ENCODE data around the gene MTA3.

DNA sequence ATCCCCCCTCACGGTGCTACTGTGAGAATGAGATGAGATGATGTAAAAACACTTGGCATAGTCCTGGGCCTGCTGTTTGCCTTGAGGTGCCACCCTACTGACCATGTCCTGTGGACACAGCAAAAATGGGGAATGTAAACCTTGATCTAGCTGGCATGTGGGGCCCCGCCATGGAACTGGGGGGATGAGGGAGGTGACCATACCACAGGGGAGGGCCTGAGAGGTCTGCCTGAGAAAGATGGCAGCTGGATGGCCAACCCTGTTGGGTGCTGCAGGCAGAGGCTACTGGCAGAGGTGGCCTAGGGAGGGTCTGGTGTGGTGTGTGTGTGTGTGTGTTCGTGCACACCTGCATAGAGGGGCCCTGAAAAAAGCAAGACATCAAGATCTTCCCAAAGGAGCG, 223.2 kb downstream of the MTA3 start:
- TF ChIP-seq, protein P1, sequence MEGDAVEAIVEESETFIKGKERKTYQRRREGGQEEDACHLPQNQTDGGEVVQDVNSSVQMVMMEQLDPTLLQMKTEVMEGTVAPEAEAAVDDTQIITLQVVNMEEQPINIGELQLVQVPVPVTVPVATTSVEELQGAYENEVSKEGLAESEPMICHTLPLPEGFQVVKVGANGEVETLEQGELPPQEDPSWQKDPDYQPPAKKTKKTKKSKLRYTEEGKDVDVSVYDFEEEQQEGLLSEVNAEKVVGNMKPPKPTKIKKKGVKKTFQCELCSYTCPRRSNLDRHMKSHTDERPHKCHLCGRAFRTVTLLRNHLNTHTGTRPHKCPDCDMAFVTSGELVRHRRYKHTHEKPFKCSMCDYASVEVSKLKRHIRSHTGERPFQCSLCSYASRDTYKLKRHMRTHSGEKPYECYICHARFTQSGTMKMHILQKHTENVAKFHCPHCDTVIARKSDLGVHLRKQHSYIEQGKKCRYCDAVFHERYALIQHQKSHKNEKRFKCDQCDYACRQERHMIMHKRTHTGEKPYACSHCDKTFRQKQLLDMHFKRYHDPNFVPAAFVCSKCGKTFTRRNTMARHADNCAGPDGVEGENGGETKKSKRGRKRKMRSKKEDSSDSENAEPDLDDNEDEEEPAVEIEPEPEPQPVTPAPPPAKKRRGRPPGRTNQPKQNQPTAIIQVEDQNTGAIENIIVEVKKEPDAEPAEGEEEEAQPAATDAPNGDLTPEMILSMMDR (IDR thresholded peaks at IDR 0.05; ENCODE audit: low read depth, low read length): no peak
- no peak for TF ChIP-seq POLR2A (IDR thresholded peaks at IDR 0.05; ENCODE audit: extremely low read depth, insufficient read length)
- TF ChIP-seq MYC (IDR thresholded peaks at IDR 0.05; ENCODE audit: low read depth, low read length): no peak

Measured in NB4 (cell line).